ENCODE data around the gene CFAP74.

GRCh38 chr1:1960480-1961196, 42.9 kb downstream of the CFAP74 start:
- TF ChIP-seq CTCF (conservative IDR thresholded peaks at IDR 0.05; ENCODE audit: low read length) (no peak), EZH2phosphoT487 (IDR thresholded peaks at IDR 0.05; ENCODE audit: borderline replicate concordance) (no peak)
